HG03432 (cell line): ENCODE data around the gene LMNB1.
"Not testable (repeated sequence)": the region's sequence is repeated elsewhere in the genome, so short reads cannot be mapped to it uniquely, and the experiment has no call there.

Experiments
- ATAC-seq: cut with Tn5 transposase; IDR thresholded peaks from one replicate; pipeline ENCODE4 v1.9.1; 2021; ENCODE audit warnings: mild to moderate bottlenecking, moderate library complexity; ENCODE audit not compliant: unreplicated experiment

The LMNB1 gene

GRCh38 chr5:126853541-126854307, 76.8 kb downstream of the LMNB1 start:
- not testable (repeated sequence) for ATAC-seq

GRCh38 chr5:126854526-126855110, 77.7 kb downstream of the LMNB1 start:
- no peak for ATAC-seq

- no peak for ATAC-seq
These were observed 78.3 kb downstream of the LMNB1 start for GRCh38 chr5:126855266-126855665.

GRCh38 chr5:126857472-126858410, 80.8 kb downstream of the LMNB1 start:
- ATAC-seq, result no peak

- ATAC-seq, result no peak
These were observed 81.5 kb downstream of the LMNB1 start for GRCh38 chr5:126858441-126858840.

- no peak for ATAC-seq
These were observed 86.5 kb downstream of the LMNB1 start for GRCh38 chr5:126863402-126863801.

GRCh38 chr5:126864042-126864688, 87.2 kb downstream of the LMNB1 start:
- ATAC-seq, result no peak

GRCh38 chr5:126865299-126865698, 88.4 kb downstream of the LMNB1 start:
- ATAC-seq, result no peak

GRCh38 chr5:126866851-126867636, 90.1 kb downstream of the LMNB1 start:
- ATAC-seq, result no peak

GRCh38 chr5:126868338-126869004, 91.5 kb downstream of the LMNB1 start:
- ATAC-seq, result peak; percentile 12

GRCh38 chr5:126869005-126869451, 92.1 kb downstream of the LMNB1 start:
- ATAC-seq, result peak; percentile 83

GRCh38 chr5:126871441-126871840, 94.5 kb downstream of the LMNB1 start:
- ATAC-seq, result no peak

GRCh38 chr5:126872561-126873354, 95.8 kb downstream of the LMNB1 start:
- ATAC-seq, result no peak

- no peak for ATAC-seq
These were observed 98.4 kb downstream of the LMNB1 start for GRCh38 chr5:126875303-126875785.

- ATAC-seq, result no peak
These were observed 100.7 kb downstream of the LMNB1 start for GRCh38 chr5:126877602-126878001.

- no peak for ATAC-seq
These were observed 101.1 kb downstream of the LMNB1 start for GRCh38 chr5:126878085-126878484.

- no peak for ATAC-seq
These were observed 101.7 kb downstream of the LMNB1 start for GRCh38 chr5:126878634-126879033.

GRCh38 chr5:126881821-126882600, 105.1 kb downstream of the LMNB1 start:
- ATAC-seq, result no peak
